HepG2 (cell line): Measurements from ENCODE around the gene ADAMTS20. TPM values are rescaled to one million over a fixed set of nuclear protein-coding genes. Genes with fewer than 3 reads are reported as not detected.
"Not testable (repeated sequence)": the region's sequence is repeated elsewhere in the genome, so short reads cannot be mapped to it uniquely, and the experiment has no call there.

Experiments
- ATAC-seq: fragments of 200-7000 bp; cut with Tn5 transposase; 3 replicates; pipeline ENCODE4 v1.9.1; 2020; ENCODE audit warnings: mild to moderate bottlenecking, moderate library complexity
- BruUV-seq: library from RNA; stranded (reverse); fragments of 400-500 nt; replicated peaks from 2 replicates; lab custom pipeline; 2021; lab: Mats Ljungman, UMichigan
- CTCF ChIA-PET: fragments of 300-600 bp; formaldehyde crosslinking; extraction: SDS; loops from one replicate; lab custom pipeline; 2021; ENCODE audit warnings: low total read pairs, inconsistent platforms, low intra/inter-chr PET ratio; lab: Yijun Ruan, JAX
- POLR2A ChIA-PET: fragments of 350-600 bp; sonication (Branson Sonifier 250); formaldehyde crosslinking; loops from one replicate; lab custom pipeline; 2020; ENCODE audit warnings: antibody characterized with exemption, inconsistent platforms; lab: Yijun Ruan, JAX
- DNase-seq: peaks from one replicate; pipeline ENCODE4 v3.0.0-alpha.2; 2015; ENCODE audit warnings: low spot score
- FAIRE-seq: peaks from 3 replicates; lab custom pipeline; 2011; peaks lifted over from hg19 to GRCh38; lab: Jason Lieb, UNC
- H2AFZ ChIP-seq: one replicate; pipeline ENCODE4 v1.6.1; 2011; ENCODE audit warnings: low read length, inconsistent platforms
- H3K27ac ChIP-seq: fragments of 300-600 bp; 3 replicates; pipeline ENCODE4 v1.8.0; 2011; ENCODE audit warnings: mixed run types, mild to moderate bottlenecking, mixed read lengths, low read length, inconsistent platforms; ENCODE audit not compliant: insufficient read depth; ENCODE audit errors: extremely low read length
- H3K27me3 ChIP-seq, 2 experiments: fragments of 200-600 bp in 1 of 2; 2 replicates in 1 of 2; 3 replicates in 1 of 2; pipeline versions ENCODE4 v1.6.0 to v1.8.0; 2011; ENCODE audit warnings: low read length in 2 of 2, mild to moderate bottlenecking in 2 of 2, moderate library complexity in 2 of 2, inconsistent platforms in 1 of 2; ENCODE audit not compliant: insufficient read depth in 2 of 2, control insufficient read depth in 1 of 2
- H3K36me3 ChIP-seq, 2 experiments: fragments of 200-600 bp in 1 of 2; replicated peaks in 1 of 2; 2 replicates in 1 of 2; 3 replicates in 1 of 2; pipeline versions ENCODE4 v1.5.1 to v1.8.0; 2011; ENCODE audit warnings: low read length in 2 of 2, inconsistent platforms in 1 of 2; ENCODE audit not compliant: insufficient read depth in 2 of 2, control insufficient read depth in 1 of 2
- H3K4me1 ChIP-seq: 2 replicates; pipeline ENCODE4 v1.5.1; 2012; ENCODE audit warnings: low read length, inconsistent platforms; ENCODE audit not compliant: insufficient read depth
- H3K4me2 ChIP-seq: 2 replicates; pipeline ENCODE4 v1.6.0; 2011; ENCODE audit warnings: low read depth, low read length, inconsistent platforms
- H3K4me3 ChIP-seq, 3 experiments: fragments of 200-600 bp in 1 of 3; sonication (generic), shearing (Covaris generic) in 1 of 3; replicated peaks in 1 of 3; 2 replicates each; pipeline ENCODE4 v1.5.1; 2011 to 2016; ENCODE audit warnings: low read length in 3 of 3, inconsistent platforms in 2 of 3, low read depth in 2 of 3, mild to moderate bottlenecking in 2 of 3, control low read depth in 1 of 3, mixed read lengths in 1 of 3; ENCODE audit not compliant: insufficient read depth in 1 of 3
- H3K79me2 ChIP-seq: one replicate; pipeline ENCODE4 v1.6.1; 2011; ENCODE audit warnings: low read length, inconsistent platforms; ENCODE audit not compliant: insufficient read depth
- H3K9ac ChIP-seq: 2 replicates; pipeline ENCODE4 v1.6.0; 2011; ENCODE audit warnings: mild to moderate bottlenecking, low read depth, low read length, inconsistent platforms; ENCODE audit not compliant: insufficient read depth
- H3K9me3 ChIP-seq: 2 replicates; pipeline ENCODE4 v1.5.1; 2012; ENCODE audit warnings: mild to moderate bottlenecking, low read length
- H4K20me1 ChIP-seq: 2 replicates; pipeline ENCODE4 v1.6.0; 2011; ENCODE audit warnings: inconsistent platforms, mild to moderate bottlenecking, low read length, moderate library complexity; ENCODE audit not compliant: insufficient read depth
- MAFG ChIP-seq: sonication (generic); formaldehyde crosslinking; IDR thresholded peaks from 2 replicates; pipeline ENCODE4 v1.5.1; 2020; ENCODE audit warnings: mild to moderate bottlenecking, missing genetic modification reagents
- RARG ChIP-seq: sonication (generic); formaldehyde crosslinking; IDR thresholded peaks from 2 replicates; pipeline ENCODE4 v1.4.0; 2020; ENCODE audit warnings: low read depth, mild to moderate bottlenecking, missing genetic modification reagents
- ZSCAN29 ChIP-seq: sonication (generic); formaldehyde crosslinking; conservative IDR thresholded peaks from 2 replicates; pipeline ENCODE4 v1.4.0; 2020; ENCODE audit warnings: mild to moderate bottlenecking, missing genetic modification reagents
- in situ Hi-C: cut with HindIII; loops from 2 replicates; pipeline ENCODE4 v1.10.0; 2017; ENCODE audit warnings: low pct_unique_long_range_greater_than_20kb; ENCODE audit not compliant: extremely low pct_ligation_motif_present
- intact Hi-C: fragments of 100-400 bp; cut with micrococcal nuclease; formaldehyde crosslinking; loops from one replicate; pipeline ENCODE4 v1.10.0; 2022; ENCODE audit not compliant: unreplicated experiment
- polyA plus RNA-seq, 8 experiments: library from polyadenylated mRNA; depleted of rRNA in 3 of 8; stranded (reverse) in 7 of 8; unstranded in 1 of 8; fragments of >200 nt; fragmentation: Illumina TruSeq in 4 of 8; extraction: Trizol in 4 of 8; gene quantifications; 2 replicates each; pipeline versions ENCODE4 v1.2.1 to v1.2.3, GENCODE V29; 2011 to 2016; ENCODE audit warnings: low read depth in 4 of 8, missing spikeins in 1 of 8, mixed read lengths in 1 of 8; ENCODE audit not compliant: insufficient read depth in 1 of 8
- total RNA-seq, 5 experiments: library from RNA; depleted of rRNA; stranded (reverse); fragments of >200 nt; fragmentation: Illumina TruSeq; extraction: Trizol; gene quantifications; 2 replicates each; pipeline ENCODE4 v1.2.3, GENCODE V29; 2016; ENCODE audit warnings: low read depth in 1 of 5

ADAMTS20 gene
- total and polyA plus RNA-seq, 2 of the 13 experiments (the other 11 are each of a cell fraction or from before 2014, with no cell fraction given) = not detected

- Histone ChIP-seq H3K4me3 (no peak overlapping the region), H4K20me1 (no peaks in the 10 kb centered on the region), H3K9ac (no peak overlapping the region), H3K4me1 (no peaks in the 10 kb centered on the region), H3K4me2 (no peak overlapping the region), H3K36me3 (no peaks in the 10 kb centered on the region), H3K79me2 (no peaks in the 10 kb centered on the region), H2AFZ (no peak overlapping the region), H3K27ac (no peak overlapping the region), H3K27me3 (no peaks in the 10 kb centered on the region), H3K9me3 (no peaks in the 10 kb centered on the region)
- intact Hi-C loops (no loop called here), in situ Hi-C loops (no loop called here)
- DNase-seq (no peak), FAIRE-seq (no peak), ATAC-seq (no peak)
- TF ChIP-seq ZSCAN29 (CRISPR knock-in tag) (no peak), MAFG (CRISPR knock-in tag) (no peak), RARG (CRISPR knock-in tag) (no peak)
- ChIA-PET CTCF (no interaction called here), POLR2A (no interaction called here)
- BruUV-seq = no TSS peak
Observed at GRCh38 chr12:43540470-43540869, 11.5 kb downstream of the ADAMTS20 start.

- H3K4me1 ChIP-seq, BruUV-seq, POLR2A ChIA-PET, H3K9me3 ChIP-seq, H3K27me3 ChIP-seq, H3K27ac ChIP-seq, H3K9ac ChIP-seq, H3K79me2 ChIP-seq, H4K20me1 ChIP-seq, intact Hi-C loops, ATAC-seq, DNase-seq, H3K36me3 ChIP-seq, H3K4me3 ChIP-seq, CTCF ChIA-PET, H3K4me2 ChIP-seq, in situ Hi-C loops, FAIRE-seq, H2AFZ ChIP-seq: not testable (repeated sequence)
Observed at GRCh38 chr12:43537675-43538074, 14.3 kb downstream of the ADAMTS20 start.
